Nephron (organoid): ENCODE measurements around the gene MKNK2.

Source experiments
- H3K27ac Mint-ChIP-seq, 3 experiments: 2 replicates each; pipeline ENCODE4 v1.8.0; 2020; ENCODE audit warnings: mixed read lengths in 3 of 3, mild to moderate bottlenecking in 2 of 3, moderate library complexity in 1 of 3
- H3K27me3 Mint-ChIP-seq: 2 replicates; pipeline ENCODE4 v1.8.0; 2021; ENCODE audit warnings: low read depth, mild to moderate bottlenecking, moderate library complexity, mixed read lengths
- H3K36me3 Mint-ChIP-seq: 2 replicates; pipeline ENCODE4 v1.8.0; 2020; ENCODE audit warnings: low read depth, mixed read lengths
- H3K4me1 Mint-ChIP-seq: 2 replicates; pipeline ENCODE4 v1.8.0; 2020; ENCODE audit warnings: mixed read lengths
- H3K4me3 Mint-ChIP-seq, 3 experiments: 2 replicates each; pipeline ENCODE4 v1.8.0; 2020; ENCODE audit warnings: mild to moderate bottlenecking in 3 of 3, mixed read lengths in 3 of 3, moderate library complexity in 2 of 3
- H3K9me3 Mint-ChIP-seq: 2 replicates; pipeline ENCODE4 v1.8.0; 2020; ENCODE audit warnings: mixed read lengths
- TF ChIP-seq, protein P1 (sequence below), 3 experiments: fragments of 200-600 bp; sonication (generic); IDR thresholded peaks; one replicate each; pipeline ENCODE4 v1.5.0; 2021; ENCODE audit warnings: antibody characterized with exemption in 3 of 3; ENCODE audit not compliant: unreplicated experiment in 3 of 3

MKNK2 gene

DNA sequence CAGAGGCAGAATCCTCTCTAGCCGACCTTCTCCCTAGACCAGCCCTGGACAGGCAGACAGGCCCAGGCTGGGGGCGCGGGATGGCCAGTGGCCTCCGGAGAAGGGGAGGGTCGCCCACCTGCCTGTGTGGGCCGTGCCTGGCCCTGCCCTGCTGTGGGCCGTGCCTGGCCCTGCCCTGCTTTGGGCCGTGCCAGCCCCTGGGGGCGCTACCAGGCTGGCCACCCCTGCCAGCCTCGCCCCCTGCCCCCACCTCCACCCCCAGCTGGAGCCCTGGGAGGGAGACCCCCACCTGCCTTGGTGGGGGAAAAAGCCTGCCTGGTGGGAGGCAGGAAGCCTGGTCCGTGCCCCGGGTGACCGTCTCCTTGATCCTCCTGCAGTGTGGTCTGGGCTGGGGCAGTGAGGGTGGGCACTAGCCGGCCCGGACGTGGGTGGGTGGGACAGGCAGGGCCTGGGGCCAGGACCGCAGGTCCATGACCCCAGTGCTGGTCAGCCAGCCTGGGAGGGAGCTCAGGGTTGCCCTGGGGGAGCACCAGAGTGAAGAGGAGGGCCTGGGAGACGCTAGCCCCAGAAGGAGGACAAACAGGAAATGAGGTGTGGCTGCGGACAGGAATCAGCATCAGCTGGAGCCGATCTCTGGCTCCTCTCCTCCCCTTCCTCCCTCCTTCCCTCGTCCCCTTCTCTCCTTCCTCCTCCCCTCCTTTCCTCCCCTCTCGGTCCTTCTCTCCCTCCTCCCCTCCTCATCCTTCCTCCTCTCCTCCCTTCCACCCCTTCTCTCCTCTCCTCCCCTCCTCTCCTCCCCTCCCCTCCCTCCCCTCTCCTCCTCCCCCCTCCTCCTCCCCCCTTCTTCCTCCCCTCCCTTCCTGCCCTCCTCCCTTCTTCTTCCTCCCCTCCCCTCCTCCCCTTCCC is 5.1 kb upstream of the MKNK2 start:
- Mint-ChIP-seq H3K27ac (peak overlapping the region; percentile 86 to 97 (median 91)), H3K4me1 (peaks cover 21% of the 10 kb centered on the region), H3K36me3 (no peaks in the 10 kb centered on the region), H3K27me3 (no peaks in the 10 kb centered on the region), H3K9me3 (no peaks in the 10 kb centered on the region), H3K4me3 (peak overlapping the region; percentile 44 to 67 (median 53))
- TF ChIP-seq, protein P1, sequence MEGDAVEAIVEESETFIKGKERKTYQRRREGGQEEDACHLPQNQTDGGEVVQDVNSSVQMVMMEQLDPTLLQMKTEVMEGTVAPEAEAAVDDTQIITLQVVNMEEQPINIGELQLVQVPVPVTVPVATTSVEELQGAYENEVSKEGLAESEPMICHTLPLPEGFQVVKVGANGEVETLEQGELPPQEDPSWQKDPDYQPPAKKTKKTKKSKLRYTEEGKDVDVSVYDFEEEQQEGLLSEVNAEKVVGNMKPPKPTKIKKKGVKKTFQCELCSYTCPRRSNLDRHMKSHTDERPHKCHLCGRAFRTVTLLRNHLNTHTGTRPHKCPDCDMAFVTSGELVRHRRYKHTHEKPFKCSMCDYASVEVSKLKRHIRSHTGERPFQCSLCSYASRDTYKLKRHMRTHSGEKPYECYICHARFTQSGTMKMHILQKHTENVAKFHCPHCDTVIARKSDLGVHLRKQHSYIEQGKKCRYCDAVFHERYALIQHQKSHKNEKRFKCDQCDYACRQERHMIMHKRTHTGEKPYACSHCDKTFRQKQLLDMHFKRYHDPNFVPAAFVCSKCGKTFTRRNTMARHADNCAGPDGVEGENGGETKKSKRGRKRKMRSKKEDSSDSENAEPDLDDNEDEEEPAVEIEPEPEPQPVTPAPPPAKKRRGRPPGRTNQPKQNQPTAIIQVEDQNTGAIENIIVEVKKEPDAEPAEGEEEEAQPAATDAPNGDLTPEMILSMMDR (IDR thresholded peaks at IDR 0.05; ENCODE audit: unreplicated experiment in 3 of 3), result no peak

DNA sequence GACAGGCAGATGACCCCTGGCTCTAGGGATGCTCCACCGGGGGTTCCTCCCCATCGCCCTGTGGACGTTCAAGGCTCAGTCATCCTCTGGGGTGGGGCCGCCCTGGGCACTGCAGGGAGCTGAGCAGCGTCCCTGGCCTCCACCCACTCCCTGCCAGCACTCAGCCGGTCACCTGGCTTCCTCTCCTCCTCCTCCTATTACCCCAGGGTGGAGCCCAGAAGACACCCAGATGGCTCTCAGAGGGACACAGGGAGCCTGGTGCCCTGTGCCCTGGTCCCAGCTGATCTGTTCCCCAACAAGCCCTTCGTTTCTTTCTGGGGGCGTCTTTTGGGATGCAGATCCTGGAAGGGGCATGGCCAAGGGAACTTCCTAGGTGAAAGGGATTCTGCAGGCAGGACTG is 3.7 kb upstream of the MKNK2 start:
- Mint-ChIP-seq H3K27ac (peak overlapping the region in 1 of 3 experiments; percentile 91), H3K4me3 (peak overlapping the region in 1 of 3 experiments; percentile 30), H3K27me3 (no peaks in the 10 kb centered on the region), H3K36me3 (no peaks in the 10 kb centered on the region), H3K9me3 (no peaks in the 10 kb centered on the region), H3K4me1 (peaks cover 12% of the 10 kb centered on the region)
- TF ChIP-seq, protein P1 (IDR thresholded peaks at IDR 0.05; ENCODE audit: unreplicated experiment in 3 of 3), result no peak

DNA sequence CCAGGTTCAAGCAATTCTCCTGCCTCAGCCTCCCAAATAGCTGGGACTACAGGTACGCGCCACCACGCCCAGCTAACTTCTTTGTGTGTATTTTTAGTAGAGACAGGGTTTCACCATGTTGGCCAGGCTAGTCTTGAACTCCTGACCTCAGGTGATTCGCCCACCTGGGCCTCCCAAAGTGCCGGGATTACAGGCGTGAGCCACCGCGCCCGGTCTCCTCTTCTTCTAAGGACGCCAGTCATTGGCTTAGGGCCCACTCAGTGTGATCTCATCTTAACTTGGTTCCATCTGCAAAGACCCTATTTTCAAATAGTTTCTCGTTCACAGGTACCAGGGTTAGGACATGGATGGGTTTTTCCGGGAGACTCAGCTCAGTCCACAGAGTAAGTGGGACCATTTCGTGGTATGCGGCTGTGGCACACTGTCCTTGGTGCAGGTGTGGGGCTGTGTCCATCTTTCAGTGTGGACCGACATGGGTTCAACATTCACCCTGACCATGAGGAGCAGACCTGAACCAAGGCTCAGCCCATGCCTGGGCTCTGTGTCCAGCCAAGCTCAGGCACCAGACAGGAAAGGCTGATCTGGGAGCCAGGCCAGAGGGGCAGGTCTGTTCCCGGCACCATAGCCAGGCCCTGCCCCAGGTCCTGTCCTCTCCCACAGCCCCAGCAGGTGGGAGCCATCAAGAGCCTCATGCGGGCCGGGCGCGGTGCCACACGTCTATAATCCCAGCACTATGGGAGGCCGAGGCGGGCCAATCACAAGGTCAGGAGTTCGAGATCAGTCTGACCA is 2.8 kb upstream of the MKNK2 start:
- H3K36me3 Mint-ChIP-seq, result no peaks in the 10 kb centered on the region
- H3K4me3 Mint-ChIP-seq, result peak overlapping the region; percentile 37 to 46 (median 40)
- H3K27me3 Mint-ChIP-seq, result no peaks in the 10 kb centered on the region
- H3K27ac Mint-ChIP-seq, result peak overlapping the region in 2 of 3 experiments; percentile 76 to 91
- peaks cover 10% of the 10 kb centered on the region for H3K4me1 Mint-ChIP-seq
- TF ChIP-seq, protein P1 (IDR thresholded peaks at IDR 0.05; ENCODE audit: unreplicated experiment in 3 of 3), result no peak
- no peaks in the 10 kb centered on the region for H3K9me3 Mint-ChIP-seq

DNA sequence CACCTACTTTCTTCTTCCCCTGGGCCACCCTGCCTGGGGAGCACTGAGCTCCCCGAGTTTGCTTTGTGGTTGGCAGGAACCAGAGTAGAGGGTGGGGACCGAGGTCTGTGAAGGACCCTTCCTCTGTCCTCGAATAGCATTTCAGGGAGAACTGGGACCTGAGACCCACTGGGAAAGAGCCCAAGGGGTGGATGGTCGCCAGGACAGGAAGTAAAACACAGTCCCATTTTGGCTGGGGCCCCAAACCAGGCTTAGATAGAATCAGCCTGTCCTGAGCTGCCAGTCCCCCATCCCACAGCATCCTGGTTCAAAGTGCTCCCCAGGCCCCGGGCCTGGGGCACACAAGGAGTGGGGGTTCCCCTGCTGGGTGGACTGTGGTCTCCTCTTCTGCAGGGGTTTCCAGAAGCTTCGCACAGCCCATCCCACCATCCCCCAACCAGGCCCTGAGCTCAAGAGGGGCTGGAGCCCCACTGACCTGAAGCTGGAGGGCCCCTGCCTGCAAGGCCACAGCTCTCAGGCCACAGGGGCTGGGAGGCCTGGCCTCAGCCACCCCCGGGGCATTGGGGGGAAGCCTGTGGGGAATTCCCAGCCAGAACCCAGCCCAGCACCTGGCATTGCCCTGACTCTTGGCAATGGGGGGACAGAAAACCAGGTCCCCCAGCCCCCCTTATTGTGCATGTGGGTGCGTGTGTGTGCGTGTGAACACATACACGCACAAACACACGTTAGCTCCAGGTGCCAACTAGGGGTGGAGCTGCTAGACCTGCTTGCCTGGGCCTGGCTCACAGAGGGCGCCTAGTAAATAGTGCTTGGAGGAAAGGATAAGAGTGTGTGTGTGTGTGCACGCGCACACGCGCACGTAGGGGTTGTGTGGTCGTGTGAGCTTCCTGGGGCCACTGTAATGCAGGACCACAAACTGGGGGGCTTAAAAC is 995 bp upstream of the MKNK2 start:
- TF ChIP-seq, protein P1 (IDR thresholded peaks at IDR 0.05; ENCODE audit: unreplicated experiment in 3 of 3), result no peak
- H3K27me3 Mint-ChIP-seq, result no peaks in the 10 kb centered on the region
- H3K4me3 Mint-ChIP-seq, result peak overlapping the region; percentile 81 to 86 (median 82)
- no peaks in the 10 kb centered on the region for H3K36me3 Mint-ChIP-seq
- H3K27ac Mint-ChIP-seq, result peak overlapping the region; percentile 76 to 89 (median 78)
- H3K4me1 Mint-ChIP-seq, result peaks cover 10% of the 10 kb centered on the region
- no peaks in the 10 kb centered on the region for H3K9me3 Mint-ChIP-seq

DNA sequence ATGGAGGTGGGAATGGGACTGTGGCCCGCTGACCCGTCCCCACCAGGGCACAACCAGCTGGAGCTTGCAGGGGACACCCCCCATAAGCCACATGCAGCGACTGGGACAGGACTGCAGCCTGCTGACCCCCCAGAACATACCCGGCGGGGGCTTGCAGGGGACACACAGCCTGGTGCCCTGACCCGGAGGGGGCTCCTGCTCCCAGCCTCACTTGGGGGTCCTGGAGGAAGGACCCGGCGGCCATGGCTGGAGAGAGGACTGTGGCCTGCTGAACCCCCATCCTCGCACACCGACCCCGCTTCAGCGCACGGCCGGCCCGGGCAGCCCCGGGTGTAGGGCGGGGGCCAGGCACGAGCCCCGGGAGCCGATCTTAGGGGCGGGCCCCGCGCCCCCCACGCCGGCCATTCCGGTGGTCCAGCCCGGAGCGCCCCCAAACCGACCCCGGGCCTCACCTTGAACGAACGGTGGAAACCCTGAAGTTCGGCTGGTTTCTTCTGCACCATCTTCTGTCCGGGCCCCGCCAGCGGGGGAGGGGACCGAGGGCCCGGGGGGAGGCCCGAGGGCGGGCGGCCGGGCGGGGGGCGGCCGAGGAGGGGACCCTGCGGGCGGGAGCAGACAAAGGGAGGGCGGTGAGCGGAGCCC is 574 bp downstream of the MKNK2 start:
- Mint-ChIP-seq H3K27me3 (no peaks in the 10 kb centered on the region), H3K4me1 (peaks cover 7% of the 10 kb centered on the region)

More for the DNA sequence above, 574 bp downstream of the MKNK2 start:
- TF ChIP-seq, protein P1 (IDR thresholded peaks at IDR 0.05; ENCODE audit: unreplicated experiment in 3 of 3), result no peak
- Mint-ChIP-seq H3K9me3 (no peaks in the 10 kb centered on the region), H3K4me3 (peak overlapping the region; percentile 87 to 96 (median 93)), H3K36me3 (no peaks in the 10 kb centered on the region), H3K27ac (peak overlapping the region in 1 of 3 experiments; percentile 95)
